Right renal pelvis (tissue), 4 donors: ENCODE measurements around the gene FAM78B. TPM values are rescaled to one million over a fixed set of nuclear protein-coding genes. Genes with fewer than 3 reads are reported as not detected.

ENCODE experiments used
- DNase-seq, 4 donors: peaks; one replicate each; pipeline ENCODE4 v3.0.0-alpha.2; 2013; ENCODE audit warnings: low read depth in 4 of 4, low spot score in 3 of 4, missing footprints in 1 of 4
- polyA plus RNA-seq, 4 donors: library from polyadenylated mRNA; unstranded; fragments of 120-200 nt; gene quantifications; one replicate each; pipeline ENCODE4 v1.2.1, GENCODE V29; 2013; ENCODE audit not compliant: insufficient read length in 4 of 4

Gene FAM78B
- polyA plus RNA-seq, 4 donors: 0.91 to 3.2 (median 1.3) TPM

- DNase-seq: no peak
Observed at GRCh38 chr1:166122873-166123466, 43.8 kb downstream of the FAM78B start.

GRCh38 chr1:166121010-166121409, 45.8 kb downstream of the FAM78B start:
- DNase-seq: no peak

- DNase-seq: no peak
Observed at GRCh38 chr1:166120281-166120680, 46.5 kb downstream of the FAM78B start.

DNA sequence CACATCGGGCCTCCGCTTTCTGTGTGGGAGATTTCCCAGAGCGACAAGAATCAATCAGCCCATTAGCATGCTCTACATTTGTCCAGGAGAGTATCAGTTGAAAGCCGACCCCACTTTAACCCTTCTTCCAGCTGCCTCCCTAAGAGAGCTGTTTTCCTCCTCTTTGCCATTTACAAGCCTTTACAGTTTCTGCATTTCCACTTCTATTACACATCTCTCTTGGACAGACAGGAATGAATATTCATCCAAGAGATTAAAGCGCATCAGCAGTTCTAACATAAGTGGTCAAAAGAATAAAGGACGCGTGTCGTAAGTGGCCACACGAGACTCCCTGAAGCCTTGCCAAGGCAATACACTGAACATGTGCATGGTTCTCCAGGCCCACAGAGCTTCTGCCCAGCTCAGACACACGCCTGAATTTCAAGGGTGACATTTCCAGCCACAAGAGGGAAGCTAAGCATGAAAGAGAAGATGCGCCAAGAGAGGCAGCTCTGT, 47.3 kb downstream of the FAM78B start:
- no peak for DNase-seq

GRCh38 chr1:166117776-166118175, 49.0 kb downstream of the FAM78B start:
- DNase-seq: no peak

GRCh38 chr1:166116026-166116425, 50.8 kb downstream of the FAM78B start:
- DNase-seq: no peak

DNA sequence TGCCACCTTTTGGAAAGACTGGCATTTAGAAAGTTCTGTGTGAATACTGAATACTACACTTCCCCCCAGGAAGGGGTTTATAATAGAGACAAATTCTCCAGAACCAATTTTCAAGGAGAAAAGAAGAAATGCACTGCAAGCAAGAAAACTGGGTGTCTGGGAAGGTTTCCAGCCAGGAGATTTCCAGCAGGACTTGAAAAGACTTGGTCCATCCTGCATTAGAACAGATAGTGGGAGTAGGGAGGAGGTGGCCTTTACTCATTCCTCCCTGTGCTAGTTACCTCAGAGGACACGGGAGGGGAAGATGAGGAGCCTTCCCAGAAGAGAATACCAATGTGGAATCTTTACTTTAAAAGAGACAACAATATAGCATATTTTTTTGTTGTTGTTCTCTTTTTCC, 52.4 kb downstream of the FAM78B start:
- DNase-seq: no peak

- no peak for DNase-seq
Observed at GRCh38 chr1:166113630-166114029, 53.2 kb downstream of the FAM78B start.

GRCh38 chr1:166113031-166113430, 53.8 kb downstream of the FAM78B start:
- DNase-seq: no peak

- no peak for DNase-seq
Observed at GRCh38 chr1:166112425-166112824, 54.4 kb downstream of the FAM78B start.

DNA sequence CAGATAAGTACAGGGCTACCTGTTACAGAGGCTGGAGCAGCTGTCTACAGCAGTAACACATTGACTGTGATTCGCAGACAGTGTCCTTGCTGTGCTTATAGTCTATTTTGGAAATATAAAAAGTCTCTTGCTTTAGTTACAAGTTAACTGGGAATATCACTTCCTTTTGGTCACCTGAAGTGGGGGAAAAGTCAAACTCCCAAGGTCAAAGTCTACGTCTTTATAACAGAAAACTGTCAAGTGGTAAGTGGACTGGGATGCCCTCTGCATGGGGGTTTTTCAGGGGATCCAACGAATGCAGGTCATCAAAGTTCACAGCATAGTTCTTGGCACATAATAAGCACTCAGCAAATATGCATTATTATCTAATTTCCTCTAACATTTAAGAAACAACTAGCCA, 55.4 kb downstream of the FAM78B start:
- DNase-seq: no peak

DNA sequence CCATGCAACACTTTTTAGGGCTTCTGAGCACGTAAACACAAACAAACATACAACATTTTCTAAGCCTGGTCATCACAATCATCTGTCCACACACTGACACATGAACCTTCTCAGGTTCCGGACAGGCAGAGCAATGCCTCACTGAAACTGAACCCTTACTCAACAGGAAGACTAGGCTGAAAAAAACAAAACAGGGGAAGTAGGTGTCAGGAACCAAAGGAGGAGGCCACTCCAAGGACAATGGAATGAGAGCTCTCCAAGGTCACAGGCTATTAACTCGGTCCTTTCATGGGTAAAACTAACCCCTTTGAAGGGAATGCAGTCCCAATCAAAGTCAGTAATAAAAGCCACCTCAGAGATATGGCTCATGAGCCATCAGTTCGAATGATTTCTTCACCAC, 76.6 kb downstream of the FAM78B start:
- DNase-seq: peak in 2 of 4 donors; percentile 14 to 37

GRCh38 chr1:166089804-166090203, 77.0 kb downstream of the FAM78B start:
- no peak for DNase-seq

GRCh38 chr1:166088572-166088955, 78.2 kb downstream of the FAM78B start:
- DNase-seq: no peak

DNA sequence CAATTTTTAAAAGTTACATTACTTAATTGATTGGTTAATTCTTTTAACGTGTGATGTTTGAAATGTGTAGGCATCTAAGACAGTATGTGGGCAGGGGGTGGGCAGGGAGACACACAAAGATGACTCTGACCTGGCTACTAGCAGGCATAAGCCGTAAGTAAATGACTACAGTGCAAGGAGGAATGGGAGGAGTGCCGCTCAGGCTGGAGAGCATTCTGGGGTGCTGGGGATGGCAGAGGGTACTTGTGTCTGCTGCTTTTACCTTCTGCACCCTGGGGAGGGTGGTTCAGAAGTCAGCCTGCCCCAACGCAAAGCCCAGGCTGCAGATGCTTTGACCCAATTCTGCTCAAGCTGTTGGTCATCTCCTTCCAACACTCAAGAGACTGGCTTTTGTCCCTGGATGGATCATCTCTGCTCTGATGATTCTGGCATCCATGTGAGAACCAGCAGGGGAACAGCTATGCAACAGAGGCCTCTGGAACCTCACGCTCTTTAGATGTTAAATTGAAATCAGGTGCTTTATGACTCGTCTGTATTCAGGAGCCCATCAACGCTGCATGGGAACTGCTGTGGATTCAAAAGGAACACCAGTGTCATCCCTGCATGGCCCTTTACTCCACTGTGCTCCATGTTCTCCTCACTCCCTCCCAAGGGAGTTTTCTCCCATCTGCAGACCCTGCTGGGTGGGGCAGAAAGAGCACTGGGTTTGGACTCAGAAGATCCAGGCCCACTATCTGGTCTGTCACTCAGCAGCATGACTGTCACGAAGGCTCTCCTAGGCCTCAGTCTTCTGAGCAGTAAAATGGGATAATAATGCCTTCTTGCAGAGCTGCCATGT, 78.8 kb downstream of the FAM78B start:
- no peak for DNase-seq

- DNase-seq: no peak
Observed at GRCh38 chr1:166086113-166086883, 80.5 kb downstream of the FAM78B start.

DNA sequence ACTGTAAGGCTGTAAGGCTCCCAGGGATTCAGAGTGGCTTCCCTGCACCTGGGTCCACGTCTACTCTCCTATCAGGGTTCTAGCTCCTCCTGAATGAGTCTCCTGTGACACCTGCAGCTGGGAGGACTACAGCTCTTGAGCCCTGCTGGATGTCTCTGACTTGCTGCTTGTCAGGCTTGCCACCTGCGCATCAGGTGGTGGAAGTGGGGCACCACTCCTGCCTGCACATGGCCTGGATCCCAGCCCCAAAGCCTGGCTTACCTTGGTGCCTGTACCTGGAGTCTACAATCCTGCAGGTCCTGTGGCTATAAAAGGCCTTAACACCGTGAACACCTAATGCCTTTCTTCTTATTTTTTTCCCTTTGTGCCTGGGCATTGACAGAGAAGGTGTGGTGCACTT, 82.2 kb downstream of the FAM78B start:
- no peak for DNase-seq

DNA sequence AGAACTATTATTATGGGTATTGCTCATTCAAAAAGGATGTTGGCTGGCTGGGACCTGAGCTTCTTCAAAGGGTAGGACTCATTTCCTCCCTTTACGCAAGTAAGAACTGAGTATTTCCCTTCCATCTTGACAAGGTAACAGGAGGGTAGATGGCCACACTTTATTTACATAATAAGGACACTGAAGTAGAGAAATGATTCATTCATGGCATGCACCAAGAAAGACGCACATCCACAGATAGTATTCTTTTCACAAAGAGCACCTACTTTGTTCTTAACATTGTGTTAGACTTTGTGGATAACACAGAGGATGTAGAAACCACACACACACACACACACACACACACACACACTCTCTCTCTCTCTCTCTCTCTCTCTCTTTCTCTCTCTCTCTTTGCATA, 82.9 kb downstream of the FAM78B start:
- DNase-seq: no peak

DNA sequence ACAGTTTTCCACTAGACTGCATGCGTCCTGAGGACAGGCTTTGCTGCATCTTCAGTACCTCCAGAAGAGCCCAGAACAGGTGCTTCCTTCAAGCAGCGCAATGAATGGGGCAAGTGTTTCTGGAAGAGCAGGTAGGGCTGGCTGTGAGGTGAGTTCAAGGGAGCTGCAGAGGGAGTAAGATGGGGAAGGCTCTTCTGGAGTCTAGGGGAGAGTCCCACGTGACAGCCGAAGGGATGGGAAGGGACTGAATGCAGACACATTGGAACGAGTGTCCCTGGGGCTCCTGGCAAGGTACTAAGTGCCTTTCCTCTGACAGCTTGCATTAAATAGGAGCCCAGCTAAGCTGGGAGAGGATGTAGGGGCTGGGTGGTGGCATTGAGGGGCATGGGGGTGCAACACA, 84.2 kb downstream of the FAM78B start:
- DNase-seq: no peak

DNA sequence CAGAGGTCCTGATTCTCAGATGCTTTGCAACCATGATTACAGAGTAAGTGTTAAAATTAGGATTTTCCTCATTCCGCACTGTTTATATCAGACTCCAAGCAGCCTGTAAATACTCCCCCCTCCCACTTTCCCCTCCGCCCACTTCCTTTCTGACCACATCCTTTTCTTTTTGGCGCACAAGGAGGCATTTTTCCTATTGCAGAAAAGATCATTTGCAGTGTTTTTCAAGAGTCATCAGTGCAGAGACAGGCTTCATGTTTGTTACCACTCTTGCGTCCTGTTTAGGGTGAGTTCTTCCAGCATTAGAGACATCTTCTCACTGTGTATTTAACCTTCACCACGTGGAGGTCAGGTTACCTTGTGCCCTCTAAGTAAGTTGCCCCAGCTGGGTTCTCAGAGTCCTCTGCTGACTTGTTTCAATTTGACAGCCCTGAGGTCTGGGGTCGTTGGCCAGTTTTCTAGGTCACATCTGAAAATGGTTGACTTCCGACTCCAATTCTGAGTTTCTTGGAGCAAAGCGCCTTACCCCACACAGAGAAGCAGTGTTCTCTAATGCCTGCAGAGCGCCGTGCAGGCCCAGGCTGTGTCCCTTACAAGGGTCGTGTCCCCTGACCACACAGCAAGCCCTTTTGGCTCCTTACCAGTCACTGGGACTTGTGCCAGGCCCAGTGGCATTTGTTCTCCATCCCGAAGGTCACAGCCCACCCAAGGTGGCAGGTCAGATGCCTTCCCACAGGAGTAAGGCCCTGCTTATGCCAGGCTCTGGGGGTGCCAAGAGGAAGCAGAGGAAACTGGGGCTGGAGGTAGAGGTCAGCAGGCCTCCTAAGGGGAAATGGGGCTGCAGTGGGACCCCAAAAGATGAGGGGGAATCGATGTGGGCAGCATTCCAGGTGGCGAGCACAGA, 85.6 kb downstream of the FAM78B start:
- DNase-seq: no peak
